Endothelial cell (in vitro differentiated cells): ENCODE data around the gene CYB561. TPM values are rescaled to one million over a fixed set of nuclear protein-coding genes. Genes with fewer than 3 reads are reported as not detected.

Experiments used
- DNase-seq: peaks from one replicate; pipeline ENCODE4 v3.0.0; 2021; ENCODE audit warnings: low spot score
- H3K27ac Mint-ChIP-seq: one replicate; pipeline ENCODE4 v1.8.0; 2021; ENCODE audit warnings: mixed read lengths, inconsistent platforms; ENCODE audit not compliant: unreplicated experiment
- H3K27me3 Mint-ChIP-seq: one replicate; pipeline ENCODE4 v1.8.0; 2021; ENCODE audit warnings: mild to moderate bottlenecking, moderate library complexity, mixed read lengths, inconsistent platforms; ENCODE audit not compliant: unreplicated experiment
- H3K36me3 Mint-ChIP-seq: one replicate; pipeline ENCODE4 v1.8.0; 2021; ENCODE audit warnings: mild to moderate bottlenecking, low read depth, mixed read lengths, inconsistent platforms; ENCODE audit not compliant: unreplicated experiment
- H3K4me1 Mint-ChIP-seq: one replicate; pipeline ENCODE4 v1.8.0; 2021; ENCODE audit warnings: mild to moderate bottlenecking, mixed read lengths, inconsistent platforms; ENCODE audit not compliant: unreplicated experiment
- H3K4me3 Mint-ChIP-seq: one replicate; pipeline ENCODE4 v1.8.0; 2021; ENCODE audit warnings: mild to moderate bottlenecking, mixed read lengths, inconsistent platforms; ENCODE audit not compliant: unreplicated experiment
- H3K9me3 Mint-ChIP-seq: one replicate; pipeline ENCODE4 v1.8.0; 2021; ENCODE audit warnings: mixed read lengths, inconsistent platforms; ENCODE audit not compliant: unreplicated experiment
- total RNA-seq: library from RNA; stranded (reverse); fragmentation: NEBNext Ultra II Directional; extraction: Animal tissue kit (Norgen Biotek cat#: 25700); gene quantifications from one replicate; pipeline ENCODE4 v1.2.1, GENCODE V29; 2021; ENCODE audit not compliant: unreplicated experiment
- TF ChIP-seq, protein P1 (sequence below): fragments of 200-600 bp; sonication (generic); IDR thresholded peaks from one replicate; pipeline ENCODE4 v1.5.0; 2021; ENCODE audit warnings: antibody characterized with exemption; ENCODE audit not compliant: unreplicated experiment

Gene CYB561
- total RNA-seq, 1 donor from 2014 or later, result 57.3 TPM

DNA sequence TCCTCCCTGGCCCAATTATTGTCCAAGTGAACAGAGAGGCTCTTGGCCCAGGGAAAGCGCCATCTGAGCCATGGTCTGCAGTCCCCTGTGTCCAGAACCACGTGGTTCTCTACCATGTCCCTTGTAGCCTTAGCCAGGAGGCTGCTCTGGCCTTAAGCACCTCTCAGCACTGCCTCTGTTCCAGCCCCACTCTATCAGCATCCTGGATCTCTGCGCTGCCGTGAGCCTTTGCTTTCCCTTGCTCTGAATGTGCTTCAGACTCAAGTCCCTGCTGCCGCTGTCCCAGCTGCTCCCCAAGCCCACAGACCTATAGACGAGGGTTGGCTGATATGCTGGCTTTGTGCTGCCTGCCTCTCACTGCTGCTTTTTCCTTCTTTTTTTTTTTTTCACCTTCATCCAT, 33.9 kb downstream of the CYB561 start:
- peaks cover 39% of the 10 kb centered on the region for H3K36me3 Mint-ChIP-seq
- no peak overlapping the region for H3K4me3 Mint-ChIP-seq
- H3K9me3 Mint-ChIP-seq, result no peaks in the 10 kb centered on the region
- DNase-seq, result no peak
- H3K27me3 Mint-ChIP-seq, result peaks cover 6% of the 10 kb centered on the region
- no peaks in the 10 kb centered on the region for H3K4me1 Mint-ChIP-seq
- no peak overlapping the region for H3K27ac Mint-ChIP-seq
- TF ChIP-seq, protein P1, sequence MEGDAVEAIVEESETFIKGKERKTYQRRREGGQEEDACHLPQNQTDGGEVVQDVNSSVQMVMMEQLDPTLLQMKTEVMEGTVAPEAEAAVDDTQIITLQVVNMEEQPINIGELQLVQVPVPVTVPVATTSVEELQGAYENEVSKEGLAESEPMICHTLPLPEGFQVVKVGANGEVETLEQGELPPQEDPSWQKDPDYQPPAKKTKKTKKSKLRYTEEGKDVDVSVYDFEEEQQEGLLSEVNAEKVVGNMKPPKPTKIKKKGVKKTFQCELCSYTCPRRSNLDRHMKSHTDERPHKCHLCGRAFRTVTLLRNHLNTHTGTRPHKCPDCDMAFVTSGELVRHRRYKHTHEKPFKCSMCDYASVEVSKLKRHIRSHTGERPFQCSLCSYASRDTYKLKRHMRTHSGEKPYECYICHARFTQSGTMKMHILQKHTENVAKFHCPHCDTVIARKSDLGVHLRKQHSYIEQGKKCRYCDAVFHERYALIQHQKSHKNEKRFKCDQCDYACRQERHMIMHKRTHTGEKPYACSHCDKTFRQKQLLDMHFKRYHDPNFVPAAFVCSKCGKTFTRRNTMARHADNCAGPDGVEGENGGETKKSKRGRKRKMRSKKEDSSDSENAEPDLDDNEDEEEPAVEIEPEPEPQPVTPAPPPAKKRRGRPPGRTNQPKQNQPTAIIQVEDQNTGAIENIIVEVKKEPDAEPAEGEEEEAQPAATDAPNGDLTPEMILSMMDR, result no peak

DNA sequence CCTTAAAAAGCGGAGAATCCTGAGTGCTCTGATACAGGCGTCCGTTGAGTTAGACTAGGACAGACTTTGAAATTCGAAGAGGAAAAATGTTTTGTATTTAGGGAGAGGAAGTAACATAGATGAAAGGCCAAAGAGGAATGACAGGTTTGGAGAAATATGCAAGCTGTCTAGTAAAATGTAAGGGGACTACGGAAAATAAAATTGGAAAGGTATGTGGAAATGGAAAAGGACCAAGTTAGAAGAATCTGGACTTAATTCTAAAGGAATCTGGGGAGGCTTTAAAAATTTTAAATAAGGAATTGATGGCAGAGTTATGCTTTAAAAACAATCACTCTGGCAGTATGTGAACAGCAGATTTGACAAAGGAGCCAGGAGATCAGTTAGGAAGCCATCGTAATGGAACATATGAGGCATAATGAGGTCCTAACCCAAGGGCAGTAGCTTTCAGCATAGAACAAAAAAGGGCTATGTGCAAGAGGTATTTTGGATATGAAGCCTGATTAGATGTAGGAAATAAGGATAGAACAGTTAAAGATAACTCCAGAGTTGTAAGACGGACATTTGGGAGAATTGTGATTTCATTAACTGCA, 38.3 kb downstream of the CYB561 start:
- Mint-ChIP-seq H3K27me3 (no peaks in the 10 kb centered on the region), H3K9me3 (no peaks in the 10 kb centered on the region), H3K36me3 (peaks cover 20% of the 10 kb centered on the region), H3K27ac (no peak overlapping the region), H3K4me3 (no peak overlapping the region), H3K4me1 (no peaks in the 10 kb centered on the region)
- no peak for DNase-seq
- TF ChIP-seq, protein P1, result no peak

DNA sequence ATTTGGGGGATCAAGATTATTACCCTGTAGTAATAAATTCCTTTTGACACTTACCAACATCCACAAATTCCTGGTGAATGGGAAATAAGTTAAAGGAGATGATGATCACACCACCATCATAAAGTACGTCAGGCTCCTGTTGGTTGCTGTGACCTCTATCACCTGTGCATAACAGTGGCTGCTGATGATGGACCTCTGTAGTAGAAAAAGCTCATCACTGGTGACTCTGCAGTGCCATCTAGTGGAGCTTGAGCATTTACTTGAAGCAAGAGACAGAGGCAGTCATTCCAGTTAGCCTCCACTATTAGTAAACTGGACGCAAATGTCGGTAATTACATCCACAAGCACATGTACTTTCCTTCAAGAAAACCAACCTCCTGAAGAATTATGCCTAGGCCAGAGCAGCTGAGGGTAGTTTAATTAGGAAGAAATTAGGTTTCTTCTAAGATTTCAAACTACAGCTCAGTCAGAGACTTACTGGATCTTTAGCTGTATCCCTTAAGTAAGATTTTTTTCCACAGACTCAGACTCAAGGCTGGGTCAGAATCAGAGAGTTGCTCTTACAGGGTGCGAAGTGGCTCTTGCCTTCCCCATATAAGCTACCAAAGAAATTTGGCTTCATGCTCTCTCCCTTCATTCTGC, 39.3 kb downstream of the CYB561 start:
- H3K27me3 Mint-ChIP-seq, result no peaks in the 10 kb centered on the region
- peak; percentile 69 for DNase-seq
- no peak overlapping the region for H3K4me3 Mint-ChIP-seq
- peaks cover 8% of the 10 kb centered on the region for H3K4me1 Mint-ChIP-seq
- no peaks in the 10 kb centered on the region for H3K9me3 Mint-ChIP-seq
- H3K27ac Mint-ChIP-seq, result no peak overlapping the region
- TF ChIP-seq, protein P1, result peak; percentile 74
- H3K36me3 Mint-ChIP-seq, result peaks cover 20% of the 10 kb centered on the region

DNA sequence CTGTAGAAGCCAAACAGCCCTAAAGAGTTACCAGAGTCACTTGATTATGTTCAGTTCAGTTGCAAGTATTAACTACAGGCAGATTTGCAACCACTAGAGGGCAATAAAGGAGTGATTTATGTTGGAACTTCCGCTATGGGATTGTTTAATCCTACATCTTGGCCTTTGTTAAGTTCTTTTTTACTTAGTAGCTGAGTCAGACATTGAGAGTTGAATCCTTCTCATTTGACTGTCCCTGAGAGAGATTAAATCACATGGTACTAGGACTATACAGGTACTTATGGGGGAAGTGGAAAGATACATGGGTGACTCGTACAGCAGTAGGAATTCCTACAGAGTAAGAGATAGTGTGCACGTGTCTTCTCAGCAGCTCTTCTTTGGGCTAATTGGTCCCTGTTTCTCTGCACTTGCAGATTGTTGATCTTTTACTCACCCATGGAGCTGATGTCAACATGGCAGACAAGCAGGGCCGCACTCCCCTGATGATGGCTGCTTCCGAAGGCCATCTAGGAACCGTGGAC, 40.3 kb downstream of the CYB561 start:
- TF ChIP-seq, protein P1, result peak; percentile 77
- peaks cover 8% of the 10 kb centered on the region for H3K4me1 Mint-ChIP-seq
- H3K4me3 Mint-ChIP-seq, result no peak overlapping the region
- DNase-seq, result no peak
- peaks cover 26% of the 10 kb centered on the region for H3K36me3 Mint-ChIP-seq
- H3K27ac Mint-ChIP-seq, result no peak overlapping the region
- H3K27me3 Mint-ChIP-seq, result no peaks in the 10 kb centered on the region
- H3K9me3 Mint-ChIP-seq, result no peaks in the 10 kb centered on the region

DNA sequence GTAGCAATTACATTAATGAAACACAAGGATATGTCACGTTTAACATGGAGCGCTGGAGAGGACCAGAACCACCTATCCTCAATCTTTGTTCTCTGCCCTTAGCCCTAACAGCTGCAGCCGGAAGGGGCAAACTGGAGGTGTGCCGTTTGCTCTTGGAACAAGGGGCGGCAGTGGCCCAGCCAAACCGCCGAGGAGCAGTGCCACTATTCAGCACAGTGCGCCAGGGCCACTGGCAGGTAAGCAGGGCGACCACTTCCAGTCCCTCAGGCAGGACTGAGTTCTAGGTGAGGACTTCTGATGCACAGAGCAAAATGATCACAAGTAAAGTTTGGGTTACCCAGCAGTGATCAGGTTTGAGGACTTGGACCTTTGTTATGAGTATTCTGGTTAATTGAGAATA, 41.1 kb downstream of the CYB561 start:
- no peaks in the 10 kb centered on the region for H3K27me3 Mint-ChIP-seq
- DNase-seq, result no peak
- H3K4me3 Mint-ChIP-seq, result no peak overlapping the region
- TF ChIP-seq, protein P1, result no peak
- peaks cover 9% of the 10 kb centered on the region for H3K4me1 Mint-ChIP-seq
- H3K36me3 Mint-ChIP-seq, result peaks cover 25% of the 10 kb centered on the region
- no peaks in the 10 kb centered on the region for H3K9me3 Mint-ChIP-seq
- H3K27ac Mint-ChIP-seq, result no peak overlapping the region
